C4-2B (cell line): ENCODE data around the gene GALNT7.

ENCODE experiments used
- ZFX ChIP-seq: fragments of 450-650 bp; IDR thresholded peaks from 2 replicates; pipeline ENCODE4 v1.6.1; 2017
- TF ChIP-seq, protein P1 (sequence below): fragments of 450-650 bp; conservative IDR thresholded peaks from 2 replicates; pipeline ENCODE4 v1.5.1; 2017; ENCODE audit warnings: mild to moderate bottlenecking

GRCh38 chr4:173274744-173275143 lies 106.1 kb downstream of the GALNT7 start:
- TF ChIP-seq, protein P1, sequence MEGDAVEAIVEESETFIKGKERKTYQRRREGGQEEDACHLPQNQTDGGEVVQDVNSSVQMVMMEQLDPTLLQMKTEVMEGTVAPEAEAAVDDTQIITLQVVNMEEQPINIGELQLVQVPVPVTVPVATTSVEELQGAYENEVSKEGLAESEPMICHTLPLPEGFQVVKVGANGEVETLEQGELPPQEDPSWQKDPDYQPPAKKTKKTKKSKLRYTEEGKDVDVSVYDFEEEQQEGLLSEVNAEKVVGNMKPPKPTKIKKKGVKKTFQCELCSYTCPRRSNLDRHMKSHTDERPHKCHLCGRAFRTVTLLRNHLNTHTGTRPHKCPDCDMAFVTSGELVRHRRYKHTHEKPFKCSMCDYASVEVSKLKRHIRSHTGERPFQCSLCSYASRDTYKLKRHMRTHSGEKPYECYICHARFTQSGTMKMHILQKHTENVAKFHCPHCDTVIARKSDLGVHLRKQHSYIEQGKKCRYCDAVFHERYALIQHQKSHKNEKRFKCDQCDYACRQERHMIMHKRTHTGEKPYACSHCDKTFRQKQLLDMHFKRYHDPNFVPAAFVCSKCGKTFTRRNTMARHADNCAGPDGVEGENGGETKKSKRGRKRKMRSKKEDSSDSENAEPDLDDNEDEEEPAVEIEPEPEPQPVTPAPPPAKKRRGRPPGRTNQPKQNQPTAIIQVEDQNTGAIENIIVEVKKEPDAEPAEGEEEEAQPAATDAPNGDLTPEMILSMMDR: no peak
- no peak for TF ChIP-seq ZFX
